PC-9 (cell line): ENCODE measurements around the gene RALGAPB. TPM values are rescaled to one million over a fixed set of nuclear protein-coding genes. Genes with fewer than 3 reads are reported as not detected.
"Not testable (repeated sequence)": the region's sequence is repeated elsewhere in the genome, so short reads cannot be mapped to it uniquely, and the experiment has no call there.

Source experiments
- BruUV-seq: library from RNA; stranded (reverse); fragments of 400-500 nt; replicated peaks from 2 replicates; lab custom pipeline; 2021; lab: Mats Ljungman, UMichigan
- CTCF ChIA-PET: fragments of 300-600 bp; sonication (Branson Sonifier 250); formaldehyde crosslinking; loops from one replicate; lab custom pipeline; 2022; ENCODE audit warnings: antibody characterized with exemption; lab: Charles Lee
- POLR2A ChIA-PET: fragments of 300-600 bp; sonication (Branson Sonifier 250); formaldehyde crosslinking; loops from one replicate; lab custom pipeline; 2022; ENCODE audit warnings: antibody characterized with exemption; ENCODE audit not compliant: unreplicated experiment; lab: Charles Lee
- DNase-seq, 2 experiments: peaks; one replicate each; pipeline versions ENCODE4 v3.0.0 to v3.0.0-alpha.2; 2015 to 2022; ENCODE audit warnings: mixed read lengths in 1 of 2
- H2AFZ ChIP-seq: fragments of 200-600 bp; sonication (generic); 2 replicates; pipeline ENCODE4 v1.8.1; 2017; ENCODE audit warnings: antibody characterized with exemption
- H3F3A ChIP-seq: fragments of 200-600 bp; sonication (generic); 2 replicates; pipeline ENCODE4 v1.8.1; 2017; ENCODE audit warnings: antibody characterized with exemption, mild to moderate bottlenecking, low read depth; ENCODE audit not compliant: insufficient read depth
- H3K27ac ChIP-seq: fragments of 200-600 bp; sonication (generic); 2 replicates; pipeline ENCODE4 v1.6.1; 2016; ENCODE audit warnings: mixed run types
- H3K27me3 ChIP-seq: fragments of 200-600 bp; sonication (generic); 2 replicates; pipeline ENCODE4 v1.6.1; 2016; ENCODE audit warnings: low read depth, mixed run types; ENCODE audit not compliant: insufficient read depth
- H3K36me3 ChIP-seq: fragments of 200-600 bp; sonication (generic); 2 replicates; pipeline ENCODE4 v1.6.1; 2016; ENCODE audit warnings: low read depth, mixed run types
- H3K4me1 ChIP-seq: fragments of 200-600 bp; sonication (generic); replicated peaks from 2 replicates; pipeline ENCODE4 v1.6.1; 2016; ENCODE audit warnings: mixed run types; ENCODE audit not compliant: insufficient read depth
- H3K4me2 ChIP-seq: fragments of 200-600 bp; sonication (generic); 2 replicates; pipeline ENCODE4 v1.6.1; 2017; ENCODE audit warnings: mixed run types
- H3K4me3 ChIP-seq: fragments of 200-600 bp; sonication (generic); 2 replicates; pipeline ENCODE4 v1.6.1; 2016; ENCODE audit warnings: mixed run types
- H3K79me2 ChIP-seq: fragments of 200-600 bp; sonication (generic); 2 replicates; pipeline ENCODE4 v1.6.1; 2017; ENCODE audit warnings: low read depth, mixed run types
- H3K9me2 ChIP-seq: fragments of 200-600 bp; sonication (generic); 2 replicates; pipeline ENCODE4 v1.8.1; 2017; ENCODE audit warnings: mild to moderate bottlenecking; ENCODE audit not compliant: insufficient read depth
- H3K9me3 ChIP-seq: fragments of 200-600 bp; sonication (generic); 2 replicates; pipeline ENCODE4 v1.8.1; 2016; ENCODE audit warnings: low read depth; ENCODE audit not compliant: insufficient read depth
- H4K20me1 ChIP-seq: fragments of 200-600 bp; sonication (generic); 2 replicates; pipeline ENCODE4 v1.8.1; 2017; ENCODE audit not compliant: insufficient read depth
- EZH2 ChIP-seq: fragments of 200-600 bp; sonication (generic); IDR thresholded peaks from 2 replicates; pipeline ENCODE4 v1.8.0; 2017; ENCODE audit warnings: antibody characterized with exemption, low read depth
- intact Hi-C: fragments of 100-400 bp; cut with micrococcal nuclease; formaldehyde crosslinking; loops from one replicate; pipeline ENCODE4 v1.10.0; 2022; ENCODE audit not compliant: unreplicated experiment
- total RNA-seq: library from RNA; stranded (reverse); gene quantifications from 2 replicates; pipeline ENCODE4 v1.2.3, GENCODE V29; 2021
- TF ChIP-seq, protein P1 (sequence below): fragments of 200-600 bp; sonication (generic); conservative IDR thresholded peaks from 2 replicates; pipeline ENCODE4 v1.6.1; 2017; ENCODE audit warnings: mixed run types, antibody characterized with exemption, mild to moderate bottlenecking, moderate library complexity

The RALGAPB gene
- total RNA-seq, 1 experiment from 2014 or later = 40.2 TPM

DNA sequence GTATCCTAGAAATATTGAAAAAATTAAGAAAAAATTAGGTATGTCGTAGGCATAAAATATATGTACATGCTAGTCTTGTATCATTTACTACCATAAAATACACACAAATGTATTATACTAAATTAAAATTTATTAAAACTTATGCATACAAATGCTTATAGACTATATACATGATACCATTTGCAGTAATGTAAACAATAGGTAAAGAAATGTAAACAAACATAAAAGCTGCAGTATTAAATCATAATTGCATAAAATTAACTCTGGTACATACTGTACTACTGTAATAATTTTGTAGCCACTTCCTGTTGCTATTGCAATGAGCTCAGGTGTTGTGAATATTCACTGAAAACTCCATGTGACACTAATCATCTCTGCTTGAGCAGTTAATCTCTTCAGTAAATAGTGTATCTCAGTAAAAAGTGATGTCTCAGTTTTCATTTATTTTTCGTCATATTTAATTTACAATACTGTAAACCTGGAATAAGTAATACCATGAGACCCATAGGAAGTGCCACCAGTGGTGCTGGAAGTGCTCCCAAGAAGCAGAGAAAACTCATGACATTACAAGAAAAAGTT, 29.3 kb downstream of the RALGAPB start:
- H3K4me2 ChIP-seq = no peak overlapping the region
- BruUV-seq = no TSS peak
- H3K9me2 ChIP-seq = no peaks in the 10 kb centered on the region
- peaks cover 19% of the 10 kb centered on the region for H3F3A ChIP-seq
- H3K79me2 ChIP-seq = 0 out of 2 replicates have a peak, but pooled peaks cover 5% of the 10 kb centered on the region
- POLR2A ChIA-PET = interaction anchor here (0.7 kb wide), 1 partner anchor 23 kb away, joined by 3 read pairs; no protein-coding TSS in a partner anchor
- H3K36me3 ChIP-seq = peaks cover 50% of the 10 kb centered on the region
- no peaks in the 10 kb centered on the region for H3K9me3 ChIP-seq
- no peak for TF ChIP-seq EZH2
- TF ChIP-seq, protein P1, sequence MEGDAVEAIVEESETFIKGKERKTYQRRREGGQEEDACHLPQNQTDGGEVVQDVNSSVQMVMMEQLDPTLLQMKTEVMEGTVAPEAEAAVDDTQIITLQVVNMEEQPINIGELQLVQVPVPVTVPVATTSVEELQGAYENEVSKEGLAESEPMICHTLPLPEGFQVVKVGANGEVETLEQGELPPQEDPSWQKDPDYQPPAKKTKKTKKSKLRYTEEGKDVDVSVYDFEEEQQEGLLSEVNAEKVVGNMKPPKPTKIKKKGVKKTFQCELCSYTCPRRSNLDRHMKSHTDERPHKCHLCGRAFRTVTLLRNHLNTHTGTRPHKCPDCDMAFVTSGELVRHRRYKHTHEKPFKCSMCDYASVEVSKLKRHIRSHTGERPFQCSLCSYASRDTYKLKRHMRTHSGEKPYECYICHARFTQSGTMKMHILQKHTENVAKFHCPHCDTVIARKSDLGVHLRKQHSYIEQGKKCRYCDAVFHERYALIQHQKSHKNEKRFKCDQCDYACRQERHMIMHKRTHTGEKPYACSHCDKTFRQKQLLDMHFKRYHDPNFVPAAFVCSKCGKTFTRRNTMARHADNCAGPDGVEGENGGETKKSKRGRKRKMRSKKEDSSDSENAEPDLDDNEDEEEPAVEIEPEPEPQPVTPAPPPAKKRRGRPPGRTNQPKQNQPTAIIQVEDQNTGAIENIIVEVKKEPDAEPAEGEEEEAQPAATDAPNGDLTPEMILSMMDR = no peak
- intact Hi-C loops = loop anchor here (10.0 kb wide), 1 partner anchor 63 kb away; no protein-coding TSS in a partner anchor
- no peak overlapping the region for H3K27ac ChIP-seq
- no peak overlapping the region for H3K4me3 ChIP-seq
- H4K20me1 ChIP-seq = peaks cover 11% of the 10 kb centered on the region; the same call in 1 of the 2 replicates
- no peak for DNase-seq
- no peaks in the 10 kb centered on the region for H3K4me1 ChIP-seq
- H2AFZ ChIP-seq = no peak overlapping the region
- CTCF ChIA-PET = no interaction called here
- H3K27me3 ChIP-seq = no peaks in the 10 kb centered on the region

DNA sequence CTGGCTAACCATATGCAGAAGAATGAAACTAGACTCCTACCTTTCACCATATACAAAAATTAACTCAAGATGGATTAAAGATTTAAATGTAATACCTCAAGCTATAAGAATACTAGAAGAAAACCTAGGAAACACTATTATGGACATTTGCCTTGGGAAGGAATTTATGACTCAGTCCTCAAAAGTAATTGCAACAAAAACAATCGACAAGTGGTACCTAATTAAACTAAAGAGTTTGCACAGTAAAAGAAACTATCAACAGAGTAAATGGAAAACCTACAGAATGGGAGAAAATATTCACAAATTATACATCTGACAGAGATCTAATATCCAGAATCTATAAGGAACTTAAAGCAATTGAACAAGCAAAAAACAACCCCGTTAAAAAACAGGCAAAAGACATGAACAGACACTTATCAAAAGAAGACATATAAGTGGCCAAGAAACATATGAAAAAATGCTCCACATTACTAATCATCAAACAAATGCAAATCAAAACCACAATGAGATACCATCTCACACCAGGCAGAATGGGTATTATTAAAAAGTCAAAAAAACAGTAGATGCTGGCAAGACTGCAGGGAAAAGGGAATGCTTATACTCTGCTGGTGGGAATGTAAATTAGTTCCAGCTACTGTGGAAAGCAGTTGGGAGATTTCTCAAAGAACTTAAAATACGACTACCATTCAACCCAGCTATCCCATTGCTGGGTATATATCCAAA, 31.9 kb downstream of the RALGAPB start:
- CTCF ChIA-PET = interaction anchor here (0.6 to 0.7 kb wide), 2 partner anchors 50 to 297 kb away, joined by 3 to 6 read pairs; no protein-coding TSS in a partner anchor
- H3K36me3 ChIP-seq = peaks cover 37% of the 10 kb centered on the region
- no TSS peak for BruUV-seq
- H3K27me3 ChIP-seq = no peaks in the 10 kb centered on the region
- H3K4me1 ChIP-seq = no peaks in the 10 kb centered on the region
- POLR2A ChIA-PET = no interaction called here
- no peak overlapping the region for H3K4me3 ChIP-seq
- H3K9me2 ChIP-seq = no peaks in the 10 kb centered on the region
- peaks cover 11% of the 10 kb centered on the region; the same call in 1 of the 2 replicates for H4K20me1 ChIP-seq
- intact Hi-C loops = loop anchor here (10.0 kb wide), 1 partner anchor 60 kb away; no protein-coding TSS in a partner anchor
- no peak overlapping the region for H3K27ac ChIP-seq
- no peak for DNase-seq
- TF ChIP-seq EZH2 = no peak
- TF ChIP-seq, protein P1 = no peak
- H3K9me3 ChIP-seq = no peaks in the 10 kb centered on the region
- H3F3A ChIP-seq = peaks cover 17% of the 10 kb centered on the region
- H2AFZ ChIP-seq = no peak overlapping the region
- no peak overlapping the region for H3K4me2 ChIP-seq
- 0 out of 2 replicates have a peak, but pooled peaks cover 5% of the 10 kb centered on the region for H3K79me2 ChIP-seq

DNA sequence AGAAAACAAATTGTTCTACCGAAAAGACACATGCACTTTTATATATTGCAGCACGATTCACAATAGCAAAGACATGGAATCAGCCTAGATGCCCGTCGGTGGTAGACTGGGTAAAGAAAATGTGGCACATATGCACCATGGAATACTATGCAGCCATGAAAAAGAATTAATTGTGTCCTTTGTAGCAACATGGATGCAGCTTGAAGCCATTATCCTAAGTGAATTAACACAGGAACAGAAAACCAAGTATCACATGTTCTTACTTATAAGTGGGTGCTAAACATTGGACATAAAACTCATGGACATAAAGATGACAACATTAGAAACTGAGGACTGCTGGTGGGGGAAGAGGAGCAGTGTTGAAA, 32.4 kb downstream of the RALGAPB start:
- Histone ChIP-seq H3K9me3 (no peaks in the 10 kb centered on the region), H3F3A (peaks cover 17% of the 10 kb centered on the region), H3K4me3 (no peak overlapping the region), H3K27me3 (no peaks in the 10 kb centered on the region), H3K9me2 (no peaks in the 10 kb centered on the region), H3K36me3 (peaks cover 34% of the 10 kb centered on the region), H2AFZ (no peak overlapping the region), H3K79me2 (0 out of 2 replicates have a peak, but pooled peaks cover 5% of the 10 kb centered on the region), H3K4me1 (no peaks in the 10 kb centered on the region), H4K20me1 (peaks cover 11% of the 10 kb centered on the region; the same call in 1 of the 2 replicates), H3K27ac (no peak overlapping the region), H3K4me2 (no peak overlapping the region)
- ChIA-PET CTCF (no interaction called here), POLR2A (no interaction called here)
- TF ChIP-seq EZH2 = no peak
- TF ChIP-seq, protein P1 = no peak
- intact Hi-C loops = loop anchor here (10.0 kb wide), 1 partner anchor 60 kb away; no protein-coding TSS in a partner anchor
- no peak for DNase-seq
- no TSS peak for BruUV-seq

DNA sequence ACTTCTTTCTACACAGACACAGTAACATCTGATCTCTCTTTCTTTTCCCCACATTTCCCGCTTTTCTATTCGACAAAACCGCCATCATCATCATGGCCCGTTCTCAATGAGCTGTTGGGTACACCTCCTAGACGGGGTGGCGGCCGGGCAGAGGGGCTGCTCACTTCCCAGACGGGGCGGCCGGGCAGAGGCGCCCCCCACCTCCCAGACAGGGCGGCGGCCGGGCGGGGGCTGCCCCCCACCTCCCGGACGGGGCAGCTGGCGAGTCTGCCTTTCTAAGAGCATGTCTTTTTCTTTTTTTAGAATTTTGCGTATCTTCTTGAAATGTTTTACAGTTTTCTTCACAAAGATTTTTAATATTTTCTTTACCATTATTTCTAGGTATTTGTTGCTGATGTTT, 39.1 kb downstream of the RALGAPB start:
- BruUV-seq, CTCF ChIA-PET, H2AFZ ChIP-seq, H3K4me2 ChIP-seq, H3K79me2 ChIP-seq, H3K27ac ChIP-seq, H3K4me1 ChIP-seq, intact Hi-C loops, H4K20me1 ChIP-seq, H3K9me2 ChIP-seq, H3K9me3 ChIP-seq, H3K27me3 ChIP-seq, H3F3A ChIP-seq, DNase-seq, H3K4me3 ChIP-seq: not testable (repeated sequence)
- POLR2A ChIA-PET = interaction anchor here (0.6 kb wide), 1 partner anchor 62 kb away, joined by 3 read pairs; no protein-coding TSS in a partner anchor
- H3K36me3 ChIP-seq = peaks cover 16% of the 10 kb centered on the region
